ENCODE measurements around the gene PELI2. TPM values are rescaled to one million over a fixed set of nuclear protein-coding genes. Genes with fewer than 3 reads are reported as not detected.

Gene PELI2
- total and polyA plus RNA-seq, 2 of the 4 experiments (the other 2 are of a cell fraction), result 6.0 to 36.7 TPM

DNA sequence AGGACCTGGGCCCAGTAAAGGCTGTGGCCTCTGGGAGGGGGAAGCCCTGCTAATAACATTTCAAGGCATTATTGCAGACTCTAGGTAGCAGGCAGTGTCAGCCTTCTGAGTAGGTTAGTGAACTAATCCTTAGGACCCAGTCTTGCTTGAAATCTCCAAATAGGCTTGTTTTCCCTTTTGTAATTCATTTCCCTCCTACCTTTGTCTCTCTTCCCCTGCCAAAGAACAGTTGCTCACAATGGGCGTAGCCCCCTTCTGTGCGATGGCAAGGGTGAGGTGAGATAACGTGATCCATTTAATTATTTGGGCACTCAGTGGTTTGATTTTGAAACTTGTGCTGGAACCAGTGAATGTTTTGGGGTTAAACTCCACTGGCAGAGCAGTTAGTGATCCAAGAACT, 10.9 kb downstream of the PELI2 start:
- H3K4me1 ChIP-seq (ENCODE audit: control insufficient read depth, insufficient read depth, low read length), result peaks cover 19% of the 10 kb centered on the region
- TF ChIP-seq MXI1 (IDR thresholded peaks at IDR 0.05; ENCODE audit: borderline replicate concordance, low read depth, low read length) (no peak), CEBPB (IDR thresholded peaks at IDR 0.05; ENCODE audit: low read depth, low read length) (no peak), BHLHE40 (IDR thresholded peaks at IDR 0.05; ENCODE audit: low read depth, low read length) (no peak), SMC3 (IDR thresholded peaks at IDR 0.05; ENCODE audit: low read depth, low read length) (no peak), NFE2L2 (IDR thresholded peaks at IDR 0.05; ENCODE audit: low read depth, low read length) (no peak), RFX5 (IDR thresholded peaks at IDR 0.05; ENCODE audit: low read depth, low read length) (no peak), RCOR1 (IDR thresholded peaks at IDR 0.05; ENCODE audit: insufficient replicate concordance, low read length) (no peak), MAFK (IDR thresholded peaks at IDR 0.05; ENCODE audit: low read depth, low read length) (no peak), FOS (IDR thresholded peaks at IDR 0.05; ENCODE audit: low read depth, low read length) (no peak), MAZ (IDR thresholded peaks at IDR 0.05; ENCODE audit: borderline replicate concordance, low read depth, low read length) (no peak), POLR2A (IDR thresholded peaks at IDR 0.05; ENCODE audit: low read depth, low read length) (no peak), RAD21 (IDR thresholded peaks at IDR 0.05; ENCODE audit: low read length) (no peak), CHD1 (IDR thresholded peaks at IDR 0.05; ENCODE audit: low read depth, low read length) (no peak)
- TF ChIP-seq, protein P1, sequence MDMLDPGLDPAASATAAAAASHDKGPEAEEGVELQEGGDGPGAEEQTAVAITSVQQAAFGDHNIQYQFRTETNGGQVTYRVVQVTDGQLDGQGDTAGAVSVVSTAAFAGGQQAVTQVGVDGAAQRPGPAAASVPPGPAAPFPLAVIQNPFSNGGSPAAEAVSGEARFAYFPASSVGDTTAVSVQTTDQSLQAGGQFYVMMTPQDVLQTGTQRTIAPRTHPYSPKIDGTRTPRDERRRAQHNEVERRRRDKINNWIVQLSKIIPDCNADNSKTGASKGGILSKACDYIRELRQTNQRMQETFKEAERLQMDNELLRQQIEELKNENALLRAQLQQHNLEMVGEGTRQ (IDR thresholded peaks at IDR 0.05; ENCODE audit: low read depth, low read length), result no peak
- TF ChIP-seq, protein P2, sequence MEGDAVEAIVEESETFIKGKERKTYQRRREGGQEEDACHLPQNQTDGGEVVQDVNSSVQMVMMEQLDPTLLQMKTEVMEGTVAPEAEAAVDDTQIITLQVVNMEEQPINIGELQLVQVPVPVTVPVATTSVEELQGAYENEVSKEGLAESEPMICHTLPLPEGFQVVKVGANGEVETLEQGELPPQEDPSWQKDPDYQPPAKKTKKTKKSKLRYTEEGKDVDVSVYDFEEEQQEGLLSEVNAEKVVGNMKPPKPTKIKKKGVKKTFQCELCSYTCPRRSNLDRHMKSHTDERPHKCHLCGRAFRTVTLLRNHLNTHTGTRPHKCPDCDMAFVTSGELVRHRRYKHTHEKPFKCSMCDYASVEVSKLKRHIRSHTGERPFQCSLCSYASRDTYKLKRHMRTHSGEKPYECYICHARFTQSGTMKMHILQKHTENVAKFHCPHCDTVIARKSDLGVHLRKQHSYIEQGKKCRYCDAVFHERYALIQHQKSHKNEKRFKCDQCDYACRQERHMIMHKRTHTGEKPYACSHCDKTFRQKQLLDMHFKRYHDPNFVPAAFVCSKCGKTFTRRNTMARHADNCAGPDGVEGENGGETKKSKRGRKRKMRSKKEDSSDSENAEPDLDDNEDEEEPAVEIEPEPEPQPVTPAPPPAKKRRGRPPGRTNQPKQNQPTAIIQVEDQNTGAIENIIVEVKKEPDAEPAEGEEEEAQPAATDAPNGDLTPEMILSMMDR (conservative IDR thresholded peaks at IDR 0.05; ENCODE audit: low read depth, low read length), result no peak
- TF ChIP-seq, protein P3, sequence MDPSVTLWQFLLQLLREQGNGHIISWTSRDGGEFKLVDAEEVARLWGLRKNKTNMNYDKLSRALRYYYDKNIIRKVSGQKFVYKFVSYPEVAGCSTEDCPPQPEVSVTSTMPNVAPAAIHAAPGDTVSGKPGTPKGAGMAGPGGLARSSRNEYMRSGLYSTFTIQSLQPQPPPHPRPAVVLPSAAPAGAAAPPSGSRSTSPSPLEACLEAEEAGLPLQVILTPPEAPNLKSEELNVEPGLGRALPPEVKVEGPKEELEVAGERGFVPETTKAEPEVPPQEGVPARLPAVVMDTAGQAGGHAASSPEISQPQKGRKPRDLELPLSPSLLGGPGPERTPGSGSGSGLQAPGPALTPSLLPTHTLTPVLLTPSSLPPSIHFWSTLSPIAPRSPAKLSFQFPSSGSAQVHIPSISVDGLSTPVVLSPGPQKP (IDR thresholded peaks at IDR 0.05; ENCODE audit: borderline replicate concordance, low read depth, low read length), result no peak
- H2AK5ac ChIP-seq (ENCODE audit: low read depth, low read length), result no peak overlapping the region
- no peak overlapping the region; the same call in 2 of the 3 replicates for H2BK15ac ChIP-seq (ENCODE audit: low read depth, low read length)
- no peak overlapping the region for H3K56ac ChIP-seq (ENCODE audit: extremely low read depth, insufficient read depth, low read length)
- H2AK9ac ChIP-seq (replicated peaks; ENCODE audit: low read depth, low read length, poor library complexity), result no peak overlapping the region
- no CpG with 5 or more reads among the region's 3 CpGs for WGBS, 2 experiments (ENCODE audit: extremely low coverage in 2 of 2, insufficient read length in 1 of 2)
- H2AFZ ChIP-seq (replicated peaks; ENCODE audit: low read length, poor library complexity), result no peak overlapping the region
- H3K36me3 ChIP-seq (ENCODE audit: control insufficient read depth, insufficient read depth, low read length), result no peaks in the 10 kb centered on the region
- no peak overlapping the region for H4K91ac ChIP-seq (ENCODE audit: insufficient read depth, low read depth, low read length)
- H2BK5ac ChIP-seq (ENCODE audit: low read depth, low read length, poor library complexity, severe bottlenecking), result no peak overlapping the region
- H4K20me1 ChIP-seq (ENCODE audit: insufficient read depth, low read length), result peaks cover 80% of the 10 kb centered on the region
- no peak overlapping the region for H3K4me2 ChIP-seq (ENCODE audit: low read depth, low read length)
- POLR2A ChIA-PET (ENCODE audit: unreplicated experiment), result no interaction called here
- H3K79me1 ChIP-seq (ENCODE audit: low read depth in 1 of 2, low read length in 2 of 2), result peaks cover 55 to 86% of the 10 kb centered on the region in 2 experiments
- no peak overlapping the region for H3K23ac ChIP-seq (ENCODE audit: low read depth, low read length)
- in situ Hi-C loops (cut with MboI; ENCODE audit: low sequenced_read_pairs) (no loop called here), intact Hi-C loops (cut with micrococcal nuclease) (no loop called here), dilution Hi-C loops (cut with HindIII; ENCODE audit: low sequenced_read_pairs, unreplicated experiment) (no loop called here)
- CTCF ChIA-PET, result no interaction called here
- no peak overlapping the region for H3K9ac ChIP-seq (ENCODE audit: low read depth, low read length)
- no peak overlapping the region for H3K18ac ChIP-seq (ENCODE audit: low read depth, low read length)
- H3K9me3 ChIP-seq (ENCODE audit: control insufficient read depth, insufficient read depth, low read length), result no peaks in the 10 kb centered on the region
- no peaks in the 10 kb centered on the region for H3K27me3 ChIP-seq (ENCODE audit: control insufficient read depth, insufficient read depth, low read length)
- no peak for DNase-seq
- no peak overlapping the region; the same call in 1 of the 2 replicates for H2BK20ac ChIP-seq (ENCODE audit: low read depth, low read length)
- H2BK120ac ChIP-seq (ENCODE audit: low read depth, low read length), result no peak overlapping the region
- BruUV-seq (replicated peaks), result no TSS peak
- no peak overlapping the region for H4K8ac ChIP-seq (ENCODE audit: low read depth in 2 of 2, low read length in 2 of 2)
- no peak overlapping the region for H4K5ac ChIP-seq (ENCODE audit: low read depth, low read length)
- peaks cover 28% of the 10 kb centered on the region for H3K9me1 ChIP-seq (ENCODE audit: insufficient read depth, low read length)
- H3K4me3 ChIP-seq (ENCODE audit: insufficient read depth, low read depth, low read length), result no peak overlapping the region
- H3K27ac ChIP-seq (ENCODE audit: insufficient read depth, low read length), result no peak overlapping the region
- H3K4ac ChIP-seq (ENCODE audit: low read depth, low read length), result no peak overlapping the region; the same call in 1 of the 2 replicates
- no peak overlapping the region for H3K14ac ChIP-seq (replicated peaks; ENCODE audit: low read depth, low read length)
- no peak for ATAC-seq (ENCODE audit: low read depth)
